ENCODE data around the gene ADCYAP1.
A peak's percentile ranks its signal among the peaks of the same experiment; 100 is the strongest.
"Not testable (repeated sequence)": the region's sequence is repeated elsewhere in the genome, so short reads cannot be mapped to it uniquely, and the experiment has no call there.

Gene ADCYAP1

DNA sequence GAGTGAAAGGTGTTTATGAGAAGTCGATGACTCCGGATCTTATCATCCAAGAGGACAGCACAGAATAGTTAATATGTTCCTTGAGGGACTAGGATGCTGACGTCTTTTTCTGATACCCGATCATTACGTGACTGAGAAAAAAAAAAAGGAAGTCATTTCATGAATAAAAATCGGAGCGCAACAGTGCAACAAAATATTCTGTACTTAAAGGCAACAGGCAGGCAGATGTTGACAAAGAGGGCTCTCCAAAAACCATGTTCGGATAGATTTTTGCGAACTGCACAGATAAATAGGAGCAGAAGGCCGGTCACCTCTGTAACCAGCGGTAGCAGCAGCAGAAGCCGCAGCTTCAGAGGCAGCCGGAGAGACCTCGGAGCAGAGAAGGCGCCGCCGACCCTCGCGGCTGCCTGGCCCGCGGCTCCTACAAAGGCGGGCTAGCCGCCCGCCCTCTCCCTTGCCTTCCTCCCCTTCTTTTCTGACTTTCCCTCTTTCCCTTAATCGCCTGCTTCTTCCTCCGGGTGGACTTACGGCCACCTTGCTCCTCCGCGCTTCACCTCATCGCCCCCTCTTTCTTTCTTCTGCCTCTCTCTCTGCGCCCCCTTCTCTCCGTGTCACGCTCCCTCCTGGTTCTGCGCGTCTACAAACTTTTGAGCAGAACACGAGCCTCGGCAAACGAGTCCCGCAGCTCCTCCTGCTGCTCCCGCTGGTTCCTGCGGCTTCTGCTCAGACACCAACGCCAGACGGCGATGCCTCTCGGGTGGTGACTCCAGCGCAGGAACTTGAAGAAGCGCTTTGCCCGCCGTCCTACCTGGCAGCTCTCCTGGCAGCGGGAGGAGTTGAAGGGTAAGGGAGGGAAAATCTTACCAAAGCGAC, at the start of gene ADCYAP1:
ADCYAP1 (plus strand) TSS at position 654 of the 873 bp plus-strand sequence. CDS start 516 bp downstream, outside the sequence.
- no peak for DNase-seq

DNA sequence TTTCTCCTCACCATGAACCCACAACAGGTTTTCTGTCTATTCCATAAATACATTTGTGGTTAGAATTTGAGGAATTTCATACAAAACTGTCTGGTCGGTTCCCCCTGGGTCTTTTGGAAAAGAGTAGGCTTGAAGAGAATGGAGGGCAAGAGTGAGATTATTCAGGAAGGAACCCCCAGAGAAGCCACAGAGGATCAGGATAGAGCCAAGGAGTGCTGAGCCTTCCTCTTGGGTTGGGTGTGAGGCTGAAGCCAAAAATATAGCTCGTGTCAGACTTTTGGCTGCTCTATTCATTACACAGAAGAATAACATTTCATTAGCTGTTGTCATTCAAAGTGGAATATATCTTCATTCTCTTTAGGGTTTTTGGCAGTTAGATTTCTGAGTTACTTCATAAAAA, 46.7 kb upstream of the ADCYAP1 start:
- no peak for DNase-seq

DNA sequence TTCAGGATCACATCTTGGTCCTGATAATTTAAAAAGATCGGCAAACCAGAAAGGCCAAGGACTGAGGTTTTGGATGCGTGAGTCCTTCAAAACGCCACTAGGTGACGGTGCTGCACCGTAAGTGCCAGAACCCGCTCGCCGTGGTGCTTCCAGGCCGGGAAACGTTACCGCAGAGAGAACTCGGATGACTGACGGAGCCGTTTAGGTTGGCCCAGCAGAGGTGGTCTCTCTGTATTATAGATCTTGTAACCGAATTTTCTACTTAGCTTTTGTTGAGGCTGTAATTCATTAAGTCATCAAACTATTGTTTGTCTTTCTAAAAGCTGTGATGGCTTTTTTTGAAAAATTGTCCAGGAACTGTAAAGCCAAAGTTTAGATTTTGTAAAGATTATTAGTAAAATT, 39.8 kb upstream of the ADCYAP1 start:
- DNase-seq = peak; percentile 35 to 53

DNA sequence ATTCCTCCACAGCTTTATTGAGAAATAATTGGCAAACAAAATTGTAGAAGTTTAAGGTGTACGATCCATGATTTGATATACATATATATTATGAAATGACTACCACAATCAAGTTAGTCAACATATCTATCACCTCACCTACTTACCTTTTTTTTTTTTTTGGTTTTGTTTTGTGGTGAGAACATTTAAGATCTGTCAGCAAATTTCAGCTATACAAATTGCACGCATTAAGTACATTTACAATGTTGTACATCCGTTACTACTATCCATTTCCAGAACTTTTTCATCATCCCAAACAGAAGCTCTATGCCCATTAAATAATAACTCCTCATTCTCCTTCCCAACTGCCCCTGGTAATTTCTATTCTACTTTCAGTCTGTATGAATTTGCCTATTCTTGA, 37.4 kb upstream of the ADCYAP1 start:
- no peak for DNase-seq

DNA sequence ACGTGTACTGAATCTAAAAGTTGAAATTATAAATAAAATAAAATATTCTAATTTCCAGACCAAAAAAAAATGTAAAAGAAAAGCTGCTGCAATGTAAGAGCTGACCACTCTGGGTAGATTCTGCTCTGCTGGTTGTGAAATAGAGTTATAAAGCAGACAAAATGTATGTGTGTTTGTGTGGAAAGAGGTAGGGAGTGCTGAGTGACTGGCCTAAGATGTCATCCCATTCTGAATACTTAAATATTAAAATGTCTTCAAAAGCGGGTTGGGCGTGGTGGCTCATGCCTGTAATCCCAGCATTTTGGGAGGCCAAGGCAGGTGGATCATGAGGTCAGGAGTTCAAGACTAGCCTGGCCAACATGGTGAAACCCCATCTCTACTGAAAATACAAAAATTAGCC, 31.2 kb upstream of the ADCYAP1 start:
- not testable (repeated sequence) for DNase-seq

DNA sequence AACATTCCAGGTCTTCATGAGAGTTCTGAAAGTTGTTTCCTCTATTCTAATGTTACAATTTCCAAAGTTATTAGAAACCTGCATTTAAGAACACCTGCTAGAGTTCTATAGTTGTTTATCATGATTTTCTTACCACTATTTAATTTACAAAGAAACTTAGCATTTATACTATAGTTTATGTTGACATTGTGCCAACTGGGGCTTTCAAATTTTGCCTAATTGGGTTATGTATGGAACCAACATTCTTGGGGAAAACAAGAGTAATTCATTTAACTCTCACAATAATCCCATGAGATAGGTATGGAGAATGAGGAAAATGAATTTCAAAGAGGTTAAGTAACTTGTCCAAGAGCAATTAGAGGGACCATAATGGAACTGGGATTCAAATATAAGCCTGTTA, 28.8 kb upstream of the ADCYAP1 start:
- no peak for DNase-seq

DNA sequence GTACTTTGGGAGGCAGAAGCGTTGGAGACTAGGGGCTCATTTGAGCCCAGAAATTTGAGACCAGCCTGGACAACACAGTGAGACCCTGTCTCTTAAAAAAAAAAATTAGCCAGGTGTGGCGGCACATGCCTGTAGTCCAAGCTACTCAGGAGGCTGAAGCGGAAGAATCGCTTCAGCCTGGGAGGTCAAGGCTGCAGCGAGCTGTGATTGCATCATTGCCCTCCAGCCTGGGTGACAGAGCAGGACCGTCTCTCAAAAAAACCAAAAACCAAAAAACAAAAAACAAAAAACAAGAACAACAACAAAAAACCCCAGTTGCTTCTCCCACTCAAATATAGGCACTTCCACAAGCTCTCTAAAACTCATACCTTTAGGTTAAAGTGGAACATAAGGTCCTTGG, 27.4 kb upstream of the ADCYAP1 start:
- no peak for DNase-seq

DNA sequence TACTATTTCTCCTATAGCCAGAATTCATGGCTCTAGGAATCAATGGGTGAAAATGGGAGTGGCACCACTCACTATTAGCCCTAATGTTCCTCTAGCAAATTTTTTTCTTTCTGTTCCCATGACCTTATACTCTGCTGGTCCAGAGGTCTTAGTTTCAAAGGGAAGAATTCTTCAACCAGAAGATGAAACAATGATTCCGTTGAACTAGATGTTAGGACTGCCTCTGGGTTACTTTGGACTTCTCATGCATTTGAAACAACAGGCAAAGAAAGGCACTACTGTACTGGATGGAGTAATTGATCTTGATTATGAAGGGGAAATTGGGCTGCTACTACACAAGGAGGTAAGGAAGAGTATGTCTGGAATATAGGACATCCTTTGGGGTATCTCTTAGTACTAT, 18.6 kb upstream of the ADCYAP1 start:
- DNase-seq = no peak

DNA sequence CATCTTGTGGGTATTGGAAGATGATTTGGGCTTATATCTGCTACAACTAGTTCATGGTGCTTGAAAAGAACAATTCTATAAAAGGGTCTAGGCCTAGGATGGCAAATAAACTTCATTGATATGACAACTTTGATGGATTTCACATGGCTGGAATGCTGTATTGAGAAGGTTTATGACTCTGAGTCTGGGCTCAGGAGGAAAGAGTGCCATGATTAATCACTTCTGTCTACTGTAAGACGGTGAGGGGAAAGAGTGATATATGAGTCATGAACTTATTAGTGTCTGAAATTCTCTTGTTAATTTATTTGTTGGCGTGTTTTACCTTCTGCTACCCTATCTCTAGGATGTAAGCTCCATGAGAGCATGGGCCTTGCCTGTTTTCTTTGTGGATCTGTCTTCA, 17.0 kb upstream of the ADCYAP1 start:
- no peak for DNase-seq

DNA sequence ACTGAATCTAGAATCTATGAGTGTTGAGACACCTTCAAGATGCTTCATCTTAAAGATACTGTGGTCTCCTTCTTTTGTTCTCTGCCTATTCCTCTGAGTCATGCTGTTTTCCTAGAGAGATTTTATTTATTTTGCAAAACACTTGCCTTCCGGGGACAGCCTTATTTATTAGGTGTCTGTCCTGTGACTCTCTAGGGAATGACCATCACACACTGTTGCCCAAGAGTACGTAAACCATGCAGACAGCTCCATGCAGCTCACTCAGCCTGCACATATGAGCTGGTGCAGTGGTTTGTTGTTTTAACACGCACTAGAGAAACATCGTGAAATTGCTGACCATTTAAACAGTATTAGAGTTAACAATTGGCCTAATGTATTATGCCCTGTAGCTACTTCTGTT, 12.4 kb upstream of the ADCYAP1 start:
- DNase-seq = no peak

DNA sequence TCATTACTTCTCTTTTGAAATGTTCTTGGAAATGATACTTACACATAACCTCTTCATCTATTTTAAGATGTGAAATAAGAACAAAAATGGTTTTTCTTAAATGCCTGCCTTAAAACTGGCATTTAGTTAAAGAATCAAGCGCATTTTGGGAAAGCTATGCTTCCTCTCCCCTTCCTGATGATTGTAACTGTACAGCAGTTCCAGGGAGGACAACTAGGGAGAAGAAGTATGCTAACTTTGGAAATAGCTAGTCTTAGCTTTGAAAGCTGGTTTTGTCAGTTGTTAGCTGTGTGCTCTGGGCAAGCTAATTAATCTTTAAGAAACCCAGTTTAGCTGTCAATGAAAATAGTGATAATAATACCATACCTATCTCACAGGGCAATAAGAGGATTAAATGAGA, 8.4 kb upstream of the ADCYAP1 start:
- DNase-seq = no peak

DNA sequence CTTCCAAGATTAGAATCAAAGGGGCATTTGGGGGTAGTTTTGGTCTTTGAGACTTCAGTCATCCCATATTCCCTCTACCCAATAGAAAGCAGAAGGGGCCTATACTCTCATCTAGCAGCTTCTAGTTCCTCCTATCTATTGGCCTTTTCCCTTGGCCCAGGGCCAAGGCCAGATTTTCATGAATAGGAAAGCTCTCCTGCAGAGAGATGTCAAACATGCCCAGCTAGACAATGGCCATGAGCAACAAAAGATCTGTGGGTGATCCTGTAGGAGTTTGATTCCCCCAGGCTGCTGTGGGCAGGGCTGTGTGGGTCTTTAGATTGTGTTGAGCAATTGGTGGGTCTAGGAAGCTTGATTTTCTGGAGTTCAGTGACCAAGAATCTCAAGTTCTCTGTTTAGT, 2.9 kb upstream of the ADCYAP1 start:
- no peak for DNase-seq

DNA sequence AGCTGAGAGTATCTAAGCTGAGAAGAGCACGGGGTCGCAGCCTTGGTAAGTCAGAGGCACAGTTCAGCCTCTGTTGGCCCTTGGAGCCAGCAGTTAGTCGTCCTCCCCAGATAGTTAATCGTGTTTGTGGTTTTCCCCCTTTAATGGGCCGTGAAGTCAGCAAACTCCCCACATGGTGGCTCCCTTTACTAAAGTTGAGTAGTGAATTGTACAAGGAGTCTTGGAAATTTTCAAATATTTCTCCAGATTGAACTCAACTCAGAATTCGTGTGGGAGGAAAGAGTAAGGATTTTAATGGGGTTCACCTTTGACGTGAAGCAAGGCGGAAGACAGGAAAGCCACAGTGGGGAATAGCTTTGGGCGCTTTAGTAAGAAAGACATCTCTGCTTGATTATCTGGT, 2.4 kb upstream of the ADCYAP1 start:
- no peak for DNase-seq

DNA sequence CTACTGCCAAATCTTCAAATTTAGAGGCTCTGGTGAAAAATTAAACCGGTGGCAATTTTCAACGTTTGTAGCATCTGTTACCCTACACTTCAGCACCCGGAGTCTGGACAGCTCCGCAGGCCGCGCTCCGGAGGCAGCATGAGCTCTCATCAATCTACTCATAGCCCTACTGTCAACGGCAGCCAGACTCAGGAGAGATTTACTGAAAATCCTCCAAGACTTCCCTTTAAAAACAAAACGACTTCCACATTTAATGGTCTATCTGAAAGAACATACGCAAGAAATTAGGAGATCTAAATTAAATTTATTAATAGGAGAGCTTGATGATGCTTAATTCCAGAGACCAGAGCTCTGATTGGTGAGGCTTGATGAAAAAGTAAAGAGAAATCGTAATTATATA, 970 bp upstream of the ADCYAP1 start:
- peak; percentile 7 for DNase-seq

DNA sequence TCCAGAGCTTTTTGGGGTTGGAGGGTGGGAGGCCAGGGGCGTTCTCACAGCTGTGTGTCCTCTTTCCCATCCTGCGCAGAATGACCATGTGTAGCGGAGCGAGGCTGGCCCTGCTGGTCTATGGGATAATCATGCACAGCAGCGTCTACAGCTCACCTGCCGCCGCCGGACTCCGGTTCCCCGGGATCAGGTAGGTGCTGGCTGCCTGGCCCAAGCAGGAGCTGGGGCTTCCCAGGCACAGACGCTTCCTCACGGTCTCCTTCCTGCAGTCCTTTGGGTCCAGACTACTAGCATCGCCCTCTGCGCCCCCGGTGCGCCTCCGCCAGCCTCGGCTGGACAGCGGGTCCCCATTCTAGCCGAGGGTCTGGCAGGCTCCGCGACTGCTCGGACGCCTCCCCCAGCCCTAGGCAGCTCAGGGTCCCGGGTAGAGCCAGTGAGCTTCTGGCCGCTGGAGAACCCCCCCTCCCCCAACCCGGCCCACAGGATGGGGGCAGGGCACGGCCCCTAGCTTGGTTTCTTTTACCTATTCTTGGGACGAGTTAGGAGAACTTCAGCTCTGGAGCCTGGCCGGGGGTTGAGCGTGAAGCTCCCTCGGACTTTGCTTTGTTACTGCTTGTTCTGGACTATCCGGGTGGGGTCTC, 756 bp downstream of the ADCYAP1 start:
- no peak for DNase-seq

DNA sequence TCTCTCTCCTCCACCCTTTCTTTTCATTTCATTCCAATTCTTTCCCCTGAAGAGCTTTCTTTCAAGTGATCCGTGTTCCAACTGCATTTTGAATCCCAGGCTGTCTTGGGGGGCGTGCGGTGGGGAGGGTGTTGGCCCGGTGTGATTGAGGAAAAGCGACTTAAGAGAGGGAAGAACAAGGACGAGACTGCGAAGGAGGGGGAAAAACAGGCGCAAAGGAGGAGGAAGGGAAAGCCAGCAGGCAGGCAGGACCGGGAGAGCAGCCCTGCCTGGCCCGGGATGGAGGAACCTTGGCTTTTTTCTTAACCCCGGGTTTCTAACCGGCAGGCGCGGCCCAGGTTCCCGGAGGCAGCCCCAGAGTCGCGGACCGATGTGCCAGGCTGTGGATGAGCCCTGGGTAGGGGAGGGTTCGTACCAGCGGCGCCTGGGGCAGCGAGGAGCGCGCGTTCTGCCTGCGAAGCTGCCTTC, 1.3 kb downstream of the ADCYAP1 start:
- no peak for DNase-seq

DNA sequence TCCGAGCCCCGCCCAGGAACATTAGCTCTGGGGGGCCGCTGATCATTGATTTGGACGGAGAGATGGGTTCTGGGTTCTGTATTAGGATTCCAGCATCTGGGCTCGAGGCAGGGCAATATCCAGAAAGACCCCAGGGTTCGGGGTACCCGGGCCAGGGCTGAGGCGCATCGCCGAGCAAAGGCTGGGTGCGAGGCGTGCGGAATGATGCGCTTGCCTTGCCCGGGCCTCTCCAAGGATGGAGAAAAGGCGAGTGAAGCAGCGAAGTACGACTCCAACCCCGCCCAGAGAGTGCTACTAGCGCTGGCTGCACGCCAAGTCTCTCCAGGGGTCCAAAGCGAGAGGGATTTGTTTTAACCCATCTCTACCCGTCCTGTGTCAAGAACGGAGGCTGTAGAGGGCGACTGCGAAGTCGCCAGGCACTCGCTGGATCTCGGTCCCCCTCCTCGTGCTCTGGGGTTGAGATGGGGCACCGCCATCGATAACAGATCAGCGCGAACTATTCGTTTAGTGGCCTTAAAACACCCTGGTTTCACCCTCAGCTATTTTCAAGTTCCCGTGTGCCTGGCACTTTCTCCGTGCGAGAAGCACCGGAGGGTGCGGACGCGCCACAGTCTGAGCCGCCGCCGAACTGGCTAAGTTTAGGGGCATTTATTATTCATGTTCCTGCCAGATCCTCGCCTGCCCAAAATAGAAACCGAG, 1.9 kb downstream of the ADCYAP1 start:
- no peak for DNase-seq

DNA sequence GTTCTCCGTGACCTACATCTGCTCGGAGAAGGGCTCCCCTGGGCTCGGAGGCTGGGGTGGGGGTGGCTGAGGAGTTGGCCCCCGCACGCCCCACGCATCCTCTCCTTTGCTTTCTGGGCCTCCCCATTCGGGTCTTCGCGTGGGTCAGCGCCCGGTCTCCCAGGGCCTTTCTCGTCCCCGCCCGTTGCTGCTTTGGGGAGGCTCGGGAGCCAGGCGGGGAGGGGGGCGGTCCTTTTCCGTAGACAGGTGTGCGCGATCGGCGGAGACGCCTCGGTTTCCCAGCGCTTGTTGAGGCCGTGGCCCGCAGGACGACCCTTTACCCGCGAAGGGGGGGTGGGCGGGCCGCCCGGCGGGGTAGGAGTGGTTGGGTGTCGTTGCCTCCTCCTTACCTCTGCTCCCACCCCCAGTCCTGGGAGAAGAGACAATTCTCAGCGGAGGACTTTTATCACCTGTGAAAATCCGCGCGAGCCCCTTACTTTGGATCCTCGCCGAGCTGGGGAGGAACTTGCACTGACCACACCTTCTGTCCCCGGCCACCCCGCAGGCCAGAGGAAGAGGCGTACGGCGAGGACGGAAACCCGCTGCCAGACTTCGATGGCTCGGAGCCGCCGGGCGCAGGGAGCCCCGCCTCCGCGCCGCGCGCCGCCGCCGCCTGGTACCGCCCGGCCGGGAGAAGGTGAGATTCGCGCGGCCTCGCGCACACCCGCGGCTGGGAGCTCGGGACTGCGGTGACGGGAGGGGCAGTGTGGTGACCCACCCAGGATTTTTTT, 2.6 kb downstream of the ADCYAP1 start:
- no peak for DNase-seq

DNA sequence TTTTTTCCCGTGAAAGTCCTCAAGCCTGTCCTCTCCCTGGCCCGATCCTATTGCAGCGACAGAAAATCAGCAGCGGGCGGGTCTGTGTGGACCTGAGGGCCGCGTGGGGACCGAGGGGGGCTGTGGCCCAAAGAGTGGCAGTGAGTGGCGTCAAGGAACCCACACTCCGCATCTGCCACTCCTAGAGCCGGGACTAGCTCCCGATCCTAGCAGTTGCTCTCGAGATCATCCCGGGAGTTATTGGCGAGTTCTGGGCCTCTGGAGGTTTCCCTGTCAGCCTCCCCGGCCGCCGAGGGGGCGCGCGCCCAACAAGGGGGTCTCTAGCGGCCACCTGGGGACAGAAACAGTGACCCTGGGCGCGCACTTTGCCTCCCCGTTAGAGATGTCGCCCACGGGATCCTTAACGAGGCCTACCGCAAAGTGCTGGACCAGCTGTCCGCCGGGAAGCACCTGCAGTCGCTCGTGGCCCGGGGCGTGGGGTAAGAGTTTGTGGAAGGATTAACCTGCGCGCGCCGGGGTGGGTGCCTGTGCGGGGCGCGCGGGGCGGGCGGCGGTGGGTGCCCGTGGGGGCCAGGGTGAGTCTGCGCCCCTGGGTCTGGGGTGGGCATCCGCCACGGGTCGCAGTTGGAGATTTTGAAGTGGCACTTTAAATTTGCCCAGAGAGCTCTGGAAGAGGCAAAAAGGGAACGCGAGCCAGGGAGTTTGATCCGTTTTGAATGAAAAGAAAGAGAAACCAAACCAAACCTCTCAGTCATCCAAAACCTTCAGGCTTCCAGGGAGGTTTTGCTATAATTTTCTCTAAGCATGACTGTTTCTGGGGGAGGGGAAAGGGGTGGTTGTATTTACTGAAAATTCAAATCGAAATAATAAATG, 3.5 kb downstream of the ADCYAP1 start:
- peak in 1 of 2 donors; percentile 2 for DNase-seq

DNA sequence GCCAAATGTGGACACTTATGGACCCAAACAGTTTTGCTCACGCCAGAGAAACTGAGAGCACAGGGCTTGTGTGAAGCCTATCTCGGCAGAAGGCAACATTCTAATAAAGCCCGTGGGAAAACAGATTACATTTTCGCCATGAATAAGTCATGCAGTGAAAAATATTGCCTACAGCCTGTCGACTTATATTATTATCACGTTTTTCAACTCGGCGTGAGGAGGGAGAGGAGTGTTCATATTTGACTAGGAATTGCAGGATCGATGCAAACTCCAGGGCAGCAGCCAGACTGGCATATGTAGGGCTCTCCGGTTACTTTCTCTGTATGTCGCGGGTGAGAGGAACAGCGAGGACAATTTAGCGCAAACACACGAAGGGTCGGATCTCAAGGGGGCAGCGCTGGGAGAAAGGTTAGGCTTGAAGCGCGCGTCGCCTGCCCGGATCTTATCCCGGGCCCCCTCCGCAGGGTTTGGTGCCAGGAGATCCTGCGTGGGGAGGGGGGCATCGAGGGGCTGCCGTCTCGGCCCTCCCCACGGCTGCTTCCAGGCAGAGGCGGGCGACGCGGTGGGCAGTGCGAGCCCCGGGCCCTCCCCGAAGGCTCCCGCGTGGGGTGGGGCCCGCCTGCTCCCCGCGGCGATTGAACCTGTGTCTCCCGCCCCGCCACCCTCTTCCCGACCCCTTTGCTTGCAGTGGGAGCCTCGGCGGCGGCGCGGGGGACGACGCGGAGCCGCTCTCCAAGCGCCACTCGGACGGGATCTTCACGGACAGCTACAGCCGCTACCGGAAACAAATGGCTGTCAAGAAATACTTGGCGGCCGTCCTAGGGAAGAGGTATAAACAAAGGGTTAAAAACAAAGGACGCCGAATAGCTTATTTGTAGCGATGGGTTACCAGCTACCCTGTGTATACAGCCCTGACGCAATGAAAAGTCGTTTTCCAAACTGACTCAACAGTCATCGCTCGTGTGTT, 4.4 kb downstream of the ADCYAP1 start:
- DNase-seq = no peak

DNA sequence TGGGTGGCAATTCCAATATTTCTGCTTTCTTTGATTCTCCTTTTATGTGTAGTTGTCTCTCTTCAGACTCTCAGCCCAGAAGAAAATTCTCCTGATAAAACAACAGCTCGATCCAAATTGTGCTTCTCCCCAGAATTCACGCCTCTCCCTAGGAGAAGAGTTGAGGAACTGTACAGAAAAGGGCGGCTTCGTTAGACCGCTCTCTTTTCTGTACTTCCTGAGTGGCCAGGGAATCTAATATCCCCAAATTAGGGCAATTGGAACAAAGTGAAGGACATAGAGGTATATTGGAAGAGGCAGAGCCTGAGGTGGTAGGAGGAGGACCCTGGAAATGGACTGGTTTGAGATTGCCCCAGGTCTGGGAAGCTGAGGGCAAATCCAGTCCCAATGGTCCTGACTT, 5.6 kb downstream of the ADCYAP1 start:
- no peak for DNase-seq
